Measurements from ENCODE around the gene PPP2R3C. TPM values are rescaled to one million over a fixed set of nuclear protein-coding genes. Genes with fewer than 3 reads are reported as not detected.
A peak's percentile ranks its signal among the peaks of the same experiment; 100 is the strongest.
"Not testable (repeated sequence)": the region's sequence is repeated elsewhere in the genome, so short reads cannot be mapped to it uniquely, and the experiment has no call there.

The PPP2R3C gene
- total RNA-seq, 2 experiments from 2014 or later: 34.9 to 37.6 TPM

DNA sequence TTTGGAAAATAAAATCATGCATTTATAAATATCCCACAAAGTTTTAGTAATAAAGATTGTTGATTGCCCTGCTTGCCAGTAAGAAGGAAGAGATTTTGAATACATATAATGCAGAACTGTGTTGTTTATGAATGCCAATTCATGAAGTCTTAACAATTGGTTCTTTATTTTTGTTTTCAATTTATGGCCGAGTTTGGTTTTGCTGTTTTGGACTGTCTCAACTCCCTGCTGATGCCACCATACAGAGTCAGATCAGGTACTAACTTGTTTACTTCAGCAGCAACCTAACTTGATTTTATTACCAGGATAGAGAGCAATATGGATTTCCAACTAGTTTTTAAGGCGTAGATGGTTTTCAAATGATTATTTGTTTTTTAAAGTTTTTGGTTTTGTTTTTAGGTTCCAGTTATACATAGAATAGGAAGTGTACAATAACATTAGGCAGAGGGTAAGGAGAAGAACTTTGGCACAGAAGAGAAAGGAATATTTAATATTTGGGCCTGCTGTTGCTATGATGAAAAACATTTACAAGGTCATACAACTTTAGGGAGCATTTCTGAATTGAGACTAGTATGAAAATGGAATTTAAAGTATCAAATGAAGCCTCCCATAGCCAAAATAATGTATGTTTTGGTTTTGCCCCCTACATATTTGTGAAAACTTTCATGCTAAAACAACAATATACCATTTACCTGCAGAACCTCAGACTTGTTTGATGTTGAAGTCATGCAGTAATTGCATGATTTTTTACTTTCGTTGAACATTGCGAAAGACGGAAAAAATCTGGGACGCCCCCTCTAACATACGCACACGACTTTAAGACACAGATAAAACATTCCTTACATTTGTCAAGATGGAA, 76.6 kb downstream of the PPP2R3C start:
- no peaks in the 10 kb centered on the region for H3K9me3 Mint-ChIP-seq
- H3K4me3 Mint-ChIP-seq: peak overlapping the region; percentile 91
- peak overlapping the region; percentile 94 for H3K27ac Mint-ChIP-seq
- peaks cover 28% of the 10 kb centered on the region for H3K36me3 Mint-ChIP-seq (ENCODE audit: low read depth)
- Histone ChIP-seq H3K27ac (ENCODE audit: low read depth in 1 of 2, low read length in 2 of 2) (peak overlapping the region; percentile 85 to 97), H3K27me3 (ENCODE audit: control insufficient read depth in 1 of 2, insufficient read depth in 2 of 2, low read length in 2 of 2) (no peaks in the 10 kb centered on the region), H3K9me3 (ENCODE audit: control insufficient read depth in 1 of 2, insufficient read depth in 1 of 2, low read length in 2 of 2) (no peaks in the 10 kb centered on the region), H3K36me3 (ENCODE audit: insufficient read depth, low read length) (peaks cover 7% of the 10 kb centered on the region), H3K4me1 (ENCODE audit: insufficient read depth, low read length) (peaks cover 11% of the 10 kb centered on the region), H3K4me3 (ENCODE audit: low read length) (peak overlapping the region; percentile 68)
- H3K27me3 Mint-ChIP-seq: no peaks in the 10 kb centered on the region
- ATAC-seq (ENCODE audit: poor library complexity) (peak; percentile 35), DNase-seq (no peak)
- TF ChIP-seq, protein P1, sequence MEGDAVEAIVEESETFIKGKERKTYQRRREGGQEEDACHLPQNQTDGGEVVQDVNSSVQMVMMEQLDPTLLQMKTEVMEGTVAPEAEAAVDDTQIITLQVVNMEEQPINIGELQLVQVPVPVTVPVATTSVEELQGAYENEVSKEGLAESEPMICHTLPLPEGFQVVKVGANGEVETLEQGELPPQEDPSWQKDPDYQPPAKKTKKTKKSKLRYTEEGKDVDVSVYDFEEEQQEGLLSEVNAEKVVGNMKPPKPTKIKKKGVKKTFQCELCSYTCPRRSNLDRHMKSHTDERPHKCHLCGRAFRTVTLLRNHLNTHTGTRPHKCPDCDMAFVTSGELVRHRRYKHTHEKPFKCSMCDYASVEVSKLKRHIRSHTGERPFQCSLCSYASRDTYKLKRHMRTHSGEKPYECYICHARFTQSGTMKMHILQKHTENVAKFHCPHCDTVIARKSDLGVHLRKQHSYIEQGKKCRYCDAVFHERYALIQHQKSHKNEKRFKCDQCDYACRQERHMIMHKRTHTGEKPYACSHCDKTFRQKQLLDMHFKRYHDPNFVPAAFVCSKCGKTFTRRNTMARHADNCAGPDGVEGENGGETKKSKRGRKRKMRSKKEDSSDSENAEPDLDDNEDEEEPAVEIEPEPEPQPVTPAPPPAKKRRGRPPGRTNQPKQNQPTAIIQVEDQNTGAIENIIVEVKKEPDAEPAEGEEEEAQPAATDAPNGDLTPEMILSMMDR (IDR thresholded peaks at IDR 0.05): no peak
- POLR2A ChIA-PET: interaction anchor here (0.5 to 3.1 kb wide), 18 partner anchors 12 to 1275 kb away, joined by 3 to 131 read pairs (median 4); partner anchors contain the start of genes BAZ1A, MBIP, NFKBIA and PPP2R3C
- intact Hi-C loops (cut with DNase I, micrococcal nuclease): loop anchor here (2.0 to 10.0 kb wide), 5 partner anchors 173 to 780 kb away; partner anchors contain the start of genes BRMS1L (in 1 of the 2), NFKBIA (in 1 of the 2) and PSMA6 (in 1 of the 2)
- peaks cover 36% of the 10 kb centered on the region for H3K4me1 Mint-ChIP-seq (ENCODE audit: low read depth)
- CTCF ChIA-PET: interaction anchor here (0.6 to 2.2 kb wide), 5 partner anchors 15 to 111 kb away, joined by 3 to 8 read pairs (median 3); partner anchors contain the start of genes PPP2R3C and PRORP

DNA sequence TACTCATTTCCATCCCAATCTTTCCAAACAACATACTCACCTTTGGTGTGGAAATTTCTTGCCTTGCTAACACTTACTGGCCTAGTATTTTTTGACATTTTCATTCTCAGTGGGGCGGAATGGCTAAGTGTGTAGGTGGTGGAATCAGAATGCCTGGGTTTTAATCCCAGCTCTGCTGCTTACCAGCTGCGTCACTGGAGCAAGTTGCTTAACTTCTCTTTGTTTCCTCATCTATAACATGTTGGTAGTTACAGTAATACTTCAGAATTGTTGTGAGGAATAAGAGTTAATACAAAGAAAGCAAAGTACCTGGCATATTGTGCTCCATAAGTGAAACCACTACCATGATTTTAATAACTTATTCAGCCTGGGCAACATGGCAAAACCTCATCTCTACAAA, 78.7 kb downstream of the PPP2R3C start:
- POLR2A ChIA-PET: interaction anchor here (1.0 to 1.1 kb wide), 3 partner anchors 60 to 92 kb away, joined by 3 to 4 read pairs (median 3); partner anchors contain the start of gene SRP54
- Mint-ChIP-seq H3K27me3 (no peaks in the 10 kb centered on the region), H3K4me3 (peak overlapping the region; percentile 46)

DNA sequence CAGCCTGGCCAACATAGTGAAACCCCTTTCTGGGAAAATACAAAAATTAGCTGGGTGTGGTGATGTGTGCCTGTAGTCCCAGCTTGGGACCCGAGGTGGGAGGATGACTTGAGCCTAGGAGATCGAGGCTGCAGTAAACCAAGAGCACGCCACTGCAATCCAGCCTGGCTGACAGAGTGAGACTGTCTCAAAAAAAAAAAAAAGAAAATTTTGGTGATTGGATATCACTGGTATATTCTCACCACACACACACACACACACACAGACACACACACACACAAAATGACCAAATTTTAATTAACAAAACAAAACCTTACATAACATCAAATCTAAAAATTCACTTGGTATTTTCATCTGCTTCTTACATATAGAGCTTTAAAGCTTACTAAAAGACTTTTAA, 79.2 kb downstream of the PPP2R3C start:
- DNase-seq: no peak
- no peak overlapping the region for H3K4me3 ChIP-seq (ENCODE audit: low read length)
- no peaks in the 10 kb centered on the region for H3K36me3 ChIP-seq (ENCODE audit: insufficient read depth, low read length)
- ATAC-seq (ENCODE audit: poor library complexity): no peak
- H3K27me3 ChIP-seq (ENCODE audit: control insufficient read depth in 1 of 2, insufficient read depth in 2 of 2, low read length in 2 of 2): no peaks in the 10 kb centered on the region
- no peak overlapping the region for H3K27ac ChIP-seq (ENCODE audit: low read depth in 1 of 2, low read length in 2 of 2)
- POLR2A ChIA-PET: interaction anchor here (1.0 to 1.1 kb wide), 2 partner anchors 60 to 92 kb away, joined by 3 to 4 read pairs; partner anchors contain the start of gene SRP54
- H3K4me3 Mint-ChIP-seq: peak overlapping the region; percentile 46
- H3K27me3 Mint-ChIP-seq: no peaks in the 10 kb centered on the region
- H3K4me1 ChIP-seq (ENCODE audit: insufficient read depth, low read length): peaks cover 10% of the 10 kb centered on the region
- intact Hi-C loops (cut with DNase I, micrococcal nuclease): loop anchor here in 1 of 2 experiments (5.0 to 10.0 kb wide), 2 partner anchors 370 to 782 kb away; partner anchors contain the start of gene BRMS1L
- no peaks in the 10 kb centered on the region for H3K9me3 ChIP-seq (ENCODE audit: control insufficient read depth in 1 of 2, insufficient read depth in 1 of 2, low read length in 2 of 2)
- H3K36me3 Mint-ChIP-seq (ENCODE audit: low read depth): peaks cover 8% of the 10 kb centered on the region
- TF ChIP-seq, protein P1 (IDR thresholded peaks at IDR 0.05): no peak
- peaks cover 21% of the 10 kb centered on the region for H3K4me1 Mint-ChIP-seq (ENCODE audit: low read depth)
- CTCF ChIA-PET: interaction anchor here (0.7 kb wide), 1 partner anchor 370 kb away, joined by 3 read pairs; no protein-coding TSS in a partner anchor
- H3K9me3 Mint-ChIP-seq: no peaks in the 10 kb centered on the region
- H3K27ac Mint-ChIP-seq: peak overlapping the region; percentile 73

More for the DNA sequence above, 78.7 kb downstream of the PPP2R3C start:
- Histone ChIP-seq H3K27me3 (ENCODE audit: control insufficient read depth in 1 of 2, insufficient read depth in 2 of 2, low read length in 2 of 2) (no peaks in the 10 kb centered on the region), H3K4me3 (ENCODE audit: low read length) (no peak overlapping the region), H3K9me3 (ENCODE audit: control insufficient read depth in 1 of 2, insufficient read depth in 1 of 2, low read length in 2 of 2) (no peaks in the 10 kb centered on the region), H3K27ac (ENCODE audit: low read depth in 1 of 2, low read length in 2 of 2) (no peak overlapping the region), H3K36me3 (ENCODE audit: insufficient read depth, low read length) (no peaks in the 10 kb centered on the region), H3K4me1 (ENCODE audit: insufficient read depth, low read length) (peaks cover 11% of the 10 kb centered on the region)
- CTCF ChIA-PET: no interaction called here
- TF ChIP-seq, protein P1 (IDR thresholded peaks at IDR 0.05): no peak
- H3K4me1 Mint-ChIP-seq (ENCODE audit: low read depth): peaks cover 25% of the 10 kb centered on the region
- DNase-seq: no peak
- H3K27ac Mint-ChIP-seq: peak overlapping the region; percentile 73
- H3K36me3 Mint-ChIP-seq (ENCODE audit: low read depth): peaks cover 12% of the 10 kb centered on the region
- intact Hi-C loops (cut with DNase I, micrococcal nuclease): loop anchor here in 1 of 2 experiments (5.0 to 10.0 kb wide), 2 partner anchors 369 to 782 kb away; partner anchors contain the start of gene BRMS1L
- no peaks in the 10 kb centered on the region for H3K9me3 Mint-ChIP-seq
- ATAC-seq (ENCODE audit: poor library complexity): no peak

DNA sequence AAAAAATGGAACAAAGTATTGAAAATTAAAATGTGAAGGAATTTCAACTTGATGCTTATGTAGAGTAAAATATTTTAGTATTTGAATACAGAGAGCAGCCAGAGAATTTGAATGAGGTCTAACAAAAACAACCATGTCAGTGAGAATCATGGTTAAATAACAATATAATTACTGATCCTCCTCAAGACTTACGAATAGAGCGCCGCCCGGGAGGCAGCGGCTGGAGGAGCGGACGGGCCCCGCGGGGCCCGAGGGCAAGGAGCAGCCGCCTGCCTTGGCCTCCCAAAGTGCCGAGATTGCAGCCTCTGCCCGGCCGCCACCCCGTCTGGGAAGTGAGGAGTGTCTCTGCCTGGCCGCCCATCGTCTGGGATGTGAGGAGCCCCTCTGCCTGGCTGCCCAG, 83.5 kb downstream of the PPP2R3C start:
- H3K4me3 Mint-ChIP-seq: not testable (repeated sequence)

More for the DNA sequence above, 83.5 kb downstream of the PPP2R3C start:
- ATAC-seq (ENCODE audit: poor library complexity); H3K4me1 ChIP-seq (ENCODE audit: insufficient read depth, low read length); H3K36me3 ChIP-seq (ENCODE audit: insufficient read depth, low read length); CTCF ChIA-PET; DNase-seq; H3K4me3 ChIP-seq (ENCODE audit: low read length); H3K9me3 Mint-ChIP-seq; H3K27ac ChIP-seq (ENCODE audit: low read depth in 1 of 2, low read length in 2 of 2); H3K27ac Mint-ChIP-seq; H3K4me1 Mint-ChIP-seq (ENCODE audit: low read depth); H3K27me3 Mint-ChIP-seq; intact Hi-C loops (cut with DNase I, micrococcal nuclease); H3K27me3 ChIP-seq (ENCODE audit: control insufficient read depth in 1 of 2, insufficient read depth in 2 of 2, low read length in 2 of 2): not testable (repeated sequence)
- POLR2A ChIA-PET: interaction anchor here (0.8 kb wide), 1 partner anchor 8 kb away, joined by 3 read pairs; the partner anchor contains the start of gene FAM177A1
- H3K9me3 ChIP-seq (ENCODE audit: control insufficient read depth in 1 of 2, insufficient read depth in 1 of 2, low read length in 2 of 2): peaks cover 11 to 12% of the 10 kb centered on the region in 2 experiments
- peaks cover 23% of the 10 kb centered on the region for H3K36me3 Mint-ChIP-seq (ENCODE audit: low read depth)

Data from CD4-positive, alpha-beta T cell (primary cell).